Thymus (tissue), 11 donors: ENCODE results near the gene HDC. TPM values are rescaled to one million over a fixed set of nuclear protein-coding genes. Genes with fewer than 3 reads are reported as not detected.

ENCODE experiments used
- DNase-seq, 9 donors: peaks; one replicate each; pipeline ENCODE4 v3.0.0-alpha.2; 2013; ENCODE audit warnings: low spot score in 9 of 9, low read depth in 6 of 9, missing footprints in 1 of 9
- H3K27ac ChIP-seq, 2 donors: one replicate each; pipeline ENCODE4 v1.5.1; 2013; ENCODE audit warnings: control low read depth in 1 of 2, low read depth in 1 of 2, low read length in 1 of 2, mild to moderate bottlenecking in 1 of 2, moderate library complexity in 1 of 2
- H3K27me3 ChIP-seq, 2 donors: one replicate each; pipeline ENCODE4 v1.5.1; 2013; ENCODE audit warnings: low read length in 1 of 2; ENCODE audit not compliant: control insufficient read depth in 2 of 2, insufficient read depth in 1 of 2
- H3K36me3 ChIP-seq, 2 donors: one replicate each; pipeline ENCODE4 v1.5.1; 2013; ENCODE audit warnings: low read length in 1 of 2, mild to moderate bottlenecking in 1 of 2, moderate library complexity in 1 of 2; ENCODE audit not compliant: control insufficient read depth in 2 of 2, insufficient read depth in 2 of 2
- H3K4me1 ChIP-seq, 2 donors: one replicate each; pipeline ENCODE4 v1.5.1; 2013; ENCODE audit warnings: low read length in 2 of 2; ENCODE audit not compliant: control insufficient read depth in 2 of 2, insufficient read depth in 2 of 2
- H3K4me3 ChIP-seq, 2 donors: one replicate each; pipeline ENCODE4 v1.5.1; 2013; ENCODE audit warnings: low read length in 2 of 2, control low read depth in 1 of 2, mild to moderate bottlenecking in 1 of 2
- H3K9me3 ChIP-seq, 2 donors: one replicate each; pipeline ENCODE4 v1.5.1; 2013; ENCODE audit warnings: low read length in 1 of 2, mild to moderate bottlenecking in 1 of 2; ENCODE audit not compliant: control insufficient read depth in 2 of 2, insufficient read depth in 1 of 2
- WGBS: extraction: QIAGEN DNeasy Blood & Tissue Kit; methylation state at CpG from one replicate; pipeline ENCODE4 v1.1.7; 2013; 5-methylcytosine and 5-hydroxymethylcytosine counted together
- polyA plus RNA-seq: library from polyadenylated mRNA; stranded (reverse); fragments of 200-250 nt; gene quantifications from one replicate; pipeline ENCODE4 v1.2.3, GENCODE V29; 2013
- total RNA-seq: library from RNA; stranded (reverse); fragments of 120-200 nt; gene quantifications from one replicate; pipeline ENCODE4 v1.2.4, GENCODE V29; 2013
- donor health status: healthy.

HDC gene
- total and polyA plus RNA-seq, 2 donors, result 1.1 to 2.1 TPM

- DNase-seq, result no peak
- Histone ChIP-seq H3K9me3 (no peaks in the 10 kb centered on the region), H3K36me3 (no peaks in the 10 kb centered on the region), H3K4me3 (no peak overlapping the region), H3K27me3 (no peaks in the 10 kb centered on the region), H3K27ac (no peak overlapping the region), H3K4me1 (no peaks in the 10 kb centered on the region)
- WGBS, result 98% methylated on average over 2 of the region's 2 CpGs
Observed at GRCh38 chr15:50219820-50220219, 45.7 kb downstream of the HDC start.

GRCh38 chr15:50218691-50219090 lies 46.8 kb downstream of the HDC start:
- Histone ChIP-seq H3K9me3 (no peaks in the 10 kb centered on the region), H3K27ac (no peak overlapping the region), H3K4me1 (no peaks in the 10 kb centered on the region), H3K36me3 (no peaks in the 10 kb centered on the region), H3K27me3 (no peaks in the 10 kb centered on the region), H3K4me3 (no peak overlapping the region)
- no peak for DNase-seq
- 96% methylated on average over 1 of the region's 1 CpG for WGBS

- H3K36me3 ChIP-seq, result no peaks in the 10 kb centered on the region
- H3K27ac ChIP-seq, result no peak overlapping the region
- no peaks in the 10 kb centered on the region for H3K27me3 ChIP-seq
- no peaks in the 10 kb centered on the region for H3K9me3 ChIP-seq
- no peak overlapping the region for H3K4me3 ChIP-seq
- WGBS, result 92% methylated on average over 1 of the region's 1 CpG
- DNase-seq, result no peak
- no peaks in the 10 kb centered on the region for H3K4me1 ChIP-seq
Observed at GRCh38 chr15:50218291-50218690, 47.2 kb downstream of the HDC start.

DNA sequence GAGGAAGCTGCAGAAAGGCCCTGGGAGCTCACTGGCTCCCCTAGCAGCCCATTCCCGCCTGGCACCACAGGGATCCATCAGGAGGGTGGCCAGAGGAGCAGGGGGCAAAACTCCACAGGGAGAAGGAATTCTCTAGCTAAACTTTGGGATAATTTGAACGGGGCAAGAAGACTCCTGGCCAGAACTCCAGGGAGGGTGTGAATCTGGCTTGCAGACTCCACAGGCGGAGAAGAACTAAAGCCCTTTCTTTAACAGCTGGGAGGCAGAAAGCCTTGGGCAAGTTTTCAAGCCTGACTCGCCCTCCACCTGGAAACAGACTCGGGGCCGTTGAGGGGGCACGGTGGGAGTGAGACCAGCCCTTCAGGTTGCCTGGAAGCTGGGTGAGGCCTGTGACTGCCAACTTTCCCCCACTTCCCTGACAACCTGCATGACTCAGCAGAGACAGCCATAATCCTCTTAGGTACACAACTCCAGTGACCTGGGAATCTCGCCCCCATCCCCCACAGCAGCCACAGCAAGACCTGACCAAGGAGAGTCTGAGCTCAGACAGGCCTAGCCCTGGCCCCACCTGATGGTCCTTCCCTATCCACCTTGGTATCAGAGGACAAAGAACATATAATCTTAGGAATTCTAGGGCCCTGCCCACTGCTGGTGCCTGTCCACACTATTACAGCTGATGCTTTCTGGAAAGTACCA lies 54.9 kb downstream of the HDC start:
- 93% methylated on average over 8 of the region's 8 CpGs for WGBS
- no peak overlapping the region for H3K27ac ChIP-seq

GRCh38 chr15:50209809-50210208 lies 55.7 kb downstream of the HDC start:
- H3K4me3 ChIP-seq, result no peak overlapping the region
- no peak overlapping the region for H3K27ac ChIP-seq
- H3K4me1 ChIP-seq, result peaks cover 0 to 4% of the 10 kb centered on the region in 2 donors
- WGBS, result 93% methylated on average over 4 of the region's 4 CpGs
- H3K9me3 ChIP-seq, result no peaks in the 10 kb centered on the region
- H3K27me3 ChIP-seq, result no peaks in the 10 kb centered on the region
- H3K36me3 ChIP-seq, result no peaks in the 10 kb centered on the region
- DNase-seq, result peak in 1 of 9 donors; percentile 2

More for the DNA sequence above, 54.9 kb downstream of the HDC start:
- Histone ChIP-seq H3K4me1 (peaks cover 0 to 4% of the 10 kb centered on the region in 2 donors), H3K4me3 (no peak overlapping the region), H3K36me3 (no peaks in the 10 kb centered on the region), H3K9me3 (no peaks in the 10 kb centered on the region), H3K27me3 (no peaks in the 10 kb centered on the region)
- no peak for DNase-seq

DNA sequence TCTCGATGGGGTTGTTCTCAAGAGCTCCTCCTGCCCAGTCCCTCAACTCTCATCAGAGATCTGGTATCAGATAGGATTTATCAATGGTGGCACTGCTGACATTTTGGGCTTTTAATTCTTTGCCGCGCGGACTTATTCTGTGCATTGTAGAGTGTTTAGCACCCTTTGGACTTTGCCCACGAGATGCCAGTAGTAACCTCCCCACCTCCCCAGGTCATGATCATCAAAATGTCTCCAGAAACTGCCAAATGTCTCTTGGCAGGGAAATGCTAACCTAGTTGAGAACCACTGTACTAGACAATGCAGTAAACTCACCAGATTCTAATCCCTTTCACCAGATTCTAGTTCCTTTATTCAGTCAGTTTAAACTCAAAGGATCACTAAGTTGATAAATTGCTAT lies 59.5 kb downstream of the HDC start:
- no peak for DNase-seq
- H3K9me3 ChIP-seq, result no peaks in the 10 kb centered on the region
- no peaks in the 10 kb centered on the region for H3K27me3 ChIP-seq
- H3K36me3 ChIP-seq, result no peaks in the 10 kb centered on the region
- WGBS, result 97% methylated on average over 5 of the region's 5 CpGs
- H3K4me1 ChIP-seq, result peaks cover 0 to 4% of the 10 kb centered on the region in 2 donors
- no peak overlapping the region for H3K27ac ChIP-seq
- no peak overlapping the region for H3K4me3 ChIP-seq

GRCh38 chr15:50202003-50202402 lies 63.5 kb downstream of the HDC start:
- no peaks in the 10 kb centered on the region for H3K36me3 ChIP-seq
- H3K4me3 ChIP-seq, result no peak overlapping the region
- no peaks in the 10 kb centered on the region for H3K9me3 ChIP-seq
- H3K27me3 ChIP-seq, result no peaks in the 10 kb centered on the region
- DNase-seq, result no peak
- H3K4me1 ChIP-seq, result no peaks in the 10 kb centered on the region
- H3K27ac ChIP-seq, result no peak overlapping the region

DNA sequence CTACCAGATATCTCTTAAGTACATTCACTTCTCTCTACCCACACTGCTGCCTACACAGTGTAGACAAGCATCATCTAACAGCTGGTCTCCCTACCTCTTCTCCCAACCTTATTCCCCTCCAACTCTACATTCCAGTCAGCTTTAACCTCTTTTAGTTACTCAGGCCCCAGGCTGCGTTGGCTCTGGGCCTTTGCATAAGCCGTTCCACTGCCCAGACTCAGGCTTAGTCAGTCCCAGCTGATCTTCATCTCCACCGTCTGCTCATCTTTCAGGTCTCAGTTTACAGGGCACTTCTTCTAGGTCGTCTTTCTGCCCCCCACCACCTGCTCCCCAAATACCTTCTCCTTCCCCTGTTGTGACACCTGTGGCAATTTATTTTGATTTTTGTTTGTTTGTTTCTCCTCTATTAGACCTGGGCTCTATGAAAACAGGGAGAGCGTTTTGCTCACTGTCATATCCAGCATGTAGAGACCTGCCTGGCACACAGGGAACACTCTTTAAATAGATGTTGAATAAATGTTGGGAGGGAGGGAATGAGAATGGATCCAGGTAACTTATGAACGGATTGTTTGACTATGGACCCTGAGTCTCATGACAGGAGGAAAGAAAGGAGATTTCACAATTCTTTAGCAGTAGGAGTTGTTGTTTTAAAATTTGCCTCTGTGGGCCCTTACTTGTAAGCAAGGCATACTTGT lies 72.5 kb downstream of the HDC start:
- Histone ChIP-seq H3K9me3 (no peaks in the 10 kb centered on the region), H3K27ac (no peak overlapping the region), H3K36me3 (no peaks in the 10 kb centered on the region), H3K4me3 (no peak overlapping the region), H3K4me1 (no peaks in the 10 kb centered on the region), H3K27me3 (no peaks in the 10 kb centered on the region)
- DNase-seq, result no peak
- WGBS, result 94% methylated on average over 6 of the region's 6 CpGs

DNA sequence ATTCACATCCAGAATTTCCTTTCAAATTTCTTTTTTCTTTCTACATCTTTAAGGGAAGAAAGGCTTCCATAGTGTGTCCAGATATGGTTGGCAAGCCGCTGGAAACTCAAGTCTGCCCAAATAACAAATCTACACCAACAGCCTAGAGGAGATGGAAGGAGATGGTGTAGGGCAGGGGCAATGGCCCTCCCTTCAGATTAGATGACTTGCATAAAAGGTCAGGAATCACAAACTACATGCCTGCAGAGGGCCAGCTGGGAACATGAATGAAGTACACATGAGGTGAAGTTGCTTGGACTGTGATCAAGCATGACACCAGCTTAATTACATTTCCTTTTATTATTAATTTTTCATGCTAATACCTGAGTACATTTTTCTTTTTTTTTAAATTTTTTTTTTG lies 73.4 kb downstream of the HDC start:
- Histone ChIP-seq H3K27me3 (no peaks in the 10 kb centered on the region), H3K36me3 (no peaks in the 10 kb centered on the region), H3K9me3 (no peaks in the 10 kb centered on the region), H3K4me3 (no peak overlapping the region), H3K4me1 (no peaks in the 10 kb centered on the region), H3K27ac (no peak overlapping the region)
- DNase-seq, result no peak
- 98% methylated on average over 1 of the region's 1 CpG for WGBS
